ENCODE data around the gene DDX24.

DNA sequence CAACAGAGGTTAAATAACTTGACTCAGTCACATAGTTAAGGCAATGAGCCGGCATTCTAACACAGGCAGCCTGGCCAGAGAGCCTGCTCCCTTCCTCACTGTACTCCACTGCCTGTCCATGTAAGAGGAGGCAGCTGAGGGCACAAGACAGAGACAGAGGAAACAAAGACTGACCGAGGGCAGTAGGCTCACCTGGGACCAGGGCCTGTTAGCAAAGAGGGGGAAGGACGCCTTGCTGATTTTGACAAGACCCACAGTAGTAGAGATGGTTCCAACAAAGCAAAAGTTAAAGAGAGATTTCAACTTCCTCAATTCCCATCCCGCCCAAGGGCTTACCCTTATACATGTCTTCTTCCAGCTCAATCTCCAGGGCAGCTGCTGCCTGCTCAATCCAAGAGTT is 28.3 kb downstream of the DDX24 start:
- TF ChIP-seq, protein P1, sequence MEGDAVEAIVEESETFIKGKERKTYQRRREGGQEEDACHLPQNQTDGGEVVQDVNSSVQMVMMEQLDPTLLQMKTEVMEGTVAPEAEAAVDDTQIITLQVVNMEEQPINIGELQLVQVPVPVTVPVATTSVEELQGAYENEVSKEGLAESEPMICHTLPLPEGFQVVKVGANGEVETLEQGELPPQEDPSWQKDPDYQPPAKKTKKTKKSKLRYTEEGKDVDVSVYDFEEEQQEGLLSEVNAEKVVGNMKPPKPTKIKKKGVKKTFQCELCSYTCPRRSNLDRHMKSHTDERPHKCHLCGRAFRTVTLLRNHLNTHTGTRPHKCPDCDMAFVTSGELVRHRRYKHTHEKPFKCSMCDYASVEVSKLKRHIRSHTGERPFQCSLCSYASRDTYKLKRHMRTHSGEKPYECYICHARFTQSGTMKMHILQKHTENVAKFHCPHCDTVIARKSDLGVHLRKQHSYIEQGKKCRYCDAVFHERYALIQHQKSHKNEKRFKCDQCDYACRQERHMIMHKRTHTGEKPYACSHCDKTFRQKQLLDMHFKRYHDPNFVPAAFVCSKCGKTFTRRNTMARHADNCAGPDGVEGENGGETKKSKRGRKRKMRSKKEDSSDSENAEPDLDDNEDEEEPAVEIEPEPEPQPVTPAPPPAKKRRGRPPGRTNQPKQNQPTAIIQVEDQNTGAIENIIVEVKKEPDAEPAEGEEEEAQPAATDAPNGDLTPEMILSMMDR (IDR thresholded peaks at IDR 0.05): no peak
- TF ChIP-seq EP300 (IDR thresholded peaks at IDR 0.05; ENCODE audit: low read depth) (no peak), POLR2AphosphoS5 (IDR thresholded peaks at IDR 0.05) (no peak)

Data from transverse colon (tissue), 4 donors.